ENCODE data around the gene RPLP2. TPM values are rescaled to one million over a fixed set of nuclear protein-coding genes. Genes with fewer than 3 reads are reported as not detected.

The RPLP2 gene
- total and polyA plus RNA-seq, 2 experiments from 2014 or later: 401 to 468 TPM

DNA sequence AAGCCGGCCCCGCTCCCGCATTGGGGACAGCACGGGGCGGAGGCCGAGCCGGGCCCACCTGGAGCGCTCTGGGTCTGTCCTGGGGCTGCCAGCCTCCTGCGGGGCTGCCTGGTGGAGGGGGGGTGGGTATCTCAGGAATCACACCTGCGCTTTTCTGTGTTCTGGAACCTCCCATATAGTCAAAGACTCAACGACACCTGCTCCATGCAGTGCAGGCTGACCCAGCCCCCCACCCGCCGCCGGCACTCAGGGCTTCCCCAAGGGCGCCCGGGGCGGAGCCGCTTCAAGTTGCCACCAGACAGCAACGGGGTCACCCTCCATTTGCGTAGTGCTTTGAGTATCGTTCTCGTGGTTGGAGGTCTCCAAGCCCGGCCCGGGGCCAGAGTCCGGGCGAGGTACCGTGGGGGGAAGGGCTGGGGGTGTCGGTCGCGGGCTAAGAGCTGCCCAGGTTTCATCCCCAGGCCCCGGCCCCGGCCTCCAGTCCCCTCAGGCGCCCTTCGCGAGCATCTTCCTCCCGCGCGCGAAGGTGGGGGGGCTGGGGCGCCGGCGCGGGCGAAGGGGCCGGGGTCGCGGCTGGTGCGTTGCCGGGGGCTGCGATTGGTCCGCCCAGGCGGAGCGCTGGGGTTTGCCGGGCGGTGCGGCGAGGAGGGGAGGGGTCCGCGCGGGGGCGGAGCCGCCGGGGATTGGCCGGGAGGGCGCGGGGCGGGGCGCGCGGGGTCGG, 39.5 kb downstream of the RPLP2 start:
- no peak overlapping the region for H3K27ac ChIP-seq
- H3K36me3 ChIP-seq (replicated peaks; ENCODE audit: insufficient read depth, low read depth): no peaks in the 10 kb centered on the region
- H3K4me1 ChIP-seq (ENCODE audit: insufficient read depth): peaks cover 45% of the 10 kb centered on the region
- H2AFZ ChIP-seq: no peak overlapping the region
- peak overlapping the region; percentile 96 for H3K4me2 ChIP-seq
- DNase-seq (ENCODE audit: low spot score): peak; percentile 58
- peaks cover 18% of the 10 kb centered on the region for H4K20me1 ChIP-seq (ENCODE audit: insufficient read depth, poor library complexity, severe bottlenecking)
- WGBS (ENCODE audit: low lambda C conversion rate, missing lambda C conversion rate): 7% methylated on average over 22 of the region's 71 CpGs
- no peaks in the 10 kb centered on the region for H3K79me2 ChIP-seq
- H3K9me3 ChIP-seq (ENCODE audit: low read depth): no peaks in the 10 kb centered on the region
- TF ChIP-seq, protein P1, sequence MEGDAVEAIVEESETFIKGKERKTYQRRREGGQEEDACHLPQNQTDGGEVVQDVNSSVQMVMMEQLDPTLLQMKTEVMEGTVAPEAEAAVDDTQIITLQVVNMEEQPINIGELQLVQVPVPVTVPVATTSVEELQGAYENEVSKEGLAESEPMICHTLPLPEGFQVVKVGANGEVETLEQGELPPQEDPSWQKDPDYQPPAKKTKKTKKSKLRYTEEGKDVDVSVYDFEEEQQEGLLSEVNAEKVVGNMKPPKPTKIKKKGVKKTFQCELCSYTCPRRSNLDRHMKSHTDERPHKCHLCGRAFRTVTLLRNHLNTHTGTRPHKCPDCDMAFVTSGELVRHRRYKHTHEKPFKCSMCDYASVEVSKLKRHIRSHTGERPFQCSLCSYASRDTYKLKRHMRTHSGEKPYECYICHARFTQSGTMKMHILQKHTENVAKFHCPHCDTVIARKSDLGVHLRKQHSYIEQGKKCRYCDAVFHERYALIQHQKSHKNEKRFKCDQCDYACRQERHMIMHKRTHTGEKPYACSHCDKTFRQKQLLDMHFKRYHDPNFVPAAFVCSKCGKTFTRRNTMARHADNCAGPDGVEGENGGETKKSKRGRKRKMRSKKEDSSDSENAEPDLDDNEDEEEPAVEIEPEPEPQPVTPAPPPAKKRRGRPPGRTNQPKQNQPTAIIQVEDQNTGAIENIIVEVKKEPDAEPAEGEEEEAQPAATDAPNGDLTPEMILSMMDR (IDR thresholded peaks at IDR 0.05; ENCODE audit: poor library complexity): no peak
- no peak for TF ChIP-seq EZH2 (IDR thresholded peaks at IDR 0.05; ENCODE audit: borderline replicate concordance)
- no peak for TF ChIP-seq EZH2phosphoT487 (IDR thresholded peaks at IDR 0.05; ENCODE audit: low read depth, severe bottlenecking, unreplicated experiment)
- H3K4me3 ChIP-seq: peak overlapping the region; percentile 64
- H3K9me2 ChIP-seq (replicated peaks; ENCODE audit: insufficient read depth): no peaks in the 10 kb centered on the region
- peaks cover 4% of the 10 kb centered on the region for H3K27me3 ChIP-seq

DNA sequence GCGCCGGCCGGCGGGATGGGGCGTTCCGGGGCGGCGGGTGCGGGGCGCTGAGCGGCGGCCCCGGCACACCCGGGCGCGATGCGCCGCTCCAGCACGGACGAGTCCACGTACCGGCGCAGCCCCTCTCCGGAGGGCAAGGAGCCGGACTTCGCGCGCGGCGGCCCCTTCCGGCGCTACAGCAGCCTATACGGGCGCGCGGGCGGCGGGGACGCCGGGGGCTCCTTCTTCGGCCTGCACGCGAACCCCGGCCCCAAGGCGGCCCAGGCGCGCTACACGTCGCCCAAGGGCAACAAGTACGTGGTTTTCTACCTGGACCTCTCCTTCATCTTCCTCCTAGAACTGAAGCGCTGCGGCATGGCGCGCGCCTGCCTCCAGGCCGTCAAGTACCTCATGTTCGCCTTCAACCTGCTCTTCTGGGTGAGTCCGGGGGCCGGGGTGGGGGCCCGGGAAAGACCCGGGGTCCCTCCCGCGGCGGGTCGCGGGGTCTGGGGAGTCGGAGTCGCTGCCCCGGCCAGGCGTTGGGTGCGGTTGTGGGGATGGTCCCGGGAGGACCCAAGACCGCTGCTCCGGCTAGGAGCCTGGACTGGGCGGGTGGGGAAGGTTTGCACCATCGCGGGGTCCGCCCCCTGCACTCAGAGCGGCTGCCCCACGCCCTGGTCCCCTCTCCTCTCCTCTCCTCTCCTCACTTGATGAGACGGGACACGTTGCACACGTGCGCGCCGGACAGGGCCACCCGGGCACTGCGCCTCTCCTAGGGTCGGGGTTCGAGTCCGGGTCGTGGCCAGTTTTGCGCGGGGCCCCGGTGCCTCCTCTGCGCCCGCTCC, 40.4 kb downstream of the RPLP2 start:
- H3K9me2 ChIP-seq (replicated peaks; ENCODE audit: insufficient read depth): no peaks in the 10 kb centered on the region
- peaks cover 4% of the 10 kb centered on the region for H3K27me3 ChIP-seq
- peak overlapping the region; percentile 96 for H3K4me2 ChIP-seq
- TF ChIP-seq EZH2 (IDR thresholded peaks at IDR 0.05; ENCODE audit: borderline replicate concordance): no peak
- TF ChIP-seq, protein P1 (IDR thresholded peaks at IDR 0.05; ENCODE audit: poor library complexity): no peak
- TF ChIP-seq EZH2phosphoT487 (IDR thresholded peaks at IDR 0.05; ENCODE audit: low read depth, severe bottlenecking, unreplicated experiment): no peak
- H3K9me3 ChIP-seq (ENCODE audit: low read depth): no peaks in the 10 kb centered on the region
- peaks cover 38% of the 10 kb centered on the region for H3K4me1 ChIP-seq (ENCODE audit: insufficient read depth)
- peak overlapping the region; percentile 33 for H3K4me3 ChIP-seq
- no peak overlapping the region for H3K27ac ChIP-seq
- peaks cover 18% of the 10 kb centered on the region for H4K20me1 ChIP-seq (ENCODE audit: insufficient read depth, poor library complexity, severe bottlenecking)
- DNase-seq (ENCODE audit: low spot score): peak; percentile 47
- WGBS (ENCODE audit: low lambda C conversion rate, missing lambda C conversion rate): 4% methylated on average over 30 of the region's 97 CpGs
- no peaks in the 10 kb centered on the region for H3K79me2 ChIP-seq
- H3K36me3 ChIP-seq (replicated peaks; ENCODE audit: insufficient read depth, low read depth): no peaks in the 10 kb centered on the region
- H2AFZ ChIP-seq: no peak overlapping the region

DNA sequence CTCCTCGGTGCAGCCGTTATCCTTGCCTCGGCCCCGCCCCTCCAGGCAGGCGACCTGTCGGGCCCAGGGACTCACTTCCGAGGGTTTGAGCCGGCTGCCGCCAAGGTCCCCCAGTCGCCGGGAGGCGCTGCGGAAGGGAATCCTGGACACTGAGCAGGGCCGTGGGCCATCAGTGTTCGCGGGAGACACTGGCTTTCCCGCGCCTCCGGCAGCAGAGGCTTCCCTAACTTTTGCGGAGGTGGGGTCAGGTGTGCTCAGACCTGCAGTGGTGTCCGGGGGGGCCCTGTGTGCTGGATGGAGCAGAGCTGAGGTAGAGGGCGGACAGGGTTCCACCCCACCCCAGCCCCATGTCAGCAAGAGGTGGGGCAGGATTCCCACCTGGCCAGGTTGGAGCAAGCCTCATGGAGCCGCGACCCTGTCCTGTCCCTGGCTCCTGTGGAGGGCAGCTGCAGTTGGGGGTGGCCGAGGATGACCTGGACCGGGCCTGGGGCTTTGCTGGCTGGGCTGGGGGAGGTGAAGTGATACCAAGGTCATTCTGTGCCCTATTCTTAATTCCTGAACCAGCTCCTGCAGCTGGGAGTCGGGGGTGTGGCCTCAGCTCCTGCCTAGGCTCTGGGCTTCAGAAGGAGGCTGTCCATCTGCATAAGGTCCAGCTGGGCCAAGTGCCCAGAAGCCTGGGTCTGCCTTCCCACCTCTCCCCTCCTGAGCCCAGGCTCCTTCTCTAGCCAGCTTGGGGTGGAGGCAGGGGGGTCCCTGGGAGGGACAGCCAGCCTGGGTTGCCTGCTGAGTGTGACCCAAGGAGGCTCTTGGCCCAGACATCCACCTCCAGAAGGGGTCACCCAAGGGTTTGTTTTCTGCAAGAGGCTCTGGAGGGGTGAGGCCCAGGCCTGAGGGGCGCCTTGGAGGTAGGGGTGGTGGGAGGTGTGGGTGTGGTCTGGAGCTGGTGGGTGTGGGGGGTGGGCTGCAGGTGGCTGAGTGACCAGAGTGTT, 41.3 kb downstream of the RPLP2 start:
- H3K79me2 ChIP-seq: no peaks in the 10 kb centered on the region
- H3K9me3 ChIP-seq (ENCODE audit: low read depth): no peaks in the 10 kb centered on the region
- peaks cover 18% of the 10 kb centered on the region for H4K20me1 ChIP-seq (ENCODE audit: insufficient read depth, poor library complexity, severe bottlenecking)
- H3K27ac ChIP-seq: no peak overlapping the region
- no peak for TF ChIP-seq EZH2phosphoT487 (IDR thresholded peaks at IDR 0.05; ENCODE audit: low read depth, severe bottlenecking, unreplicated experiment)
- TF ChIP-seq, protein P1 (IDR thresholded peaks at IDR 0.05; ENCODE audit: poor library complexity): peak; percentile 14
- H3K36me3 ChIP-seq (replicated peaks; ENCODE audit: insufficient read depth, low read depth): no peaks in the 10 kb centered on the region
- H2AFZ ChIP-seq: no peak overlapping the region
- 23% methylated on average over 25 of the region's 28 CpGs for WGBS (ENCODE audit: low lambda C conversion rate, missing lambda C conversion rate)
- peak overlapping the region; percentile 96 for H3K4me2 ChIP-seq
- DNase-seq (ENCODE audit: low spot score): no peak
- H3K27me3 ChIP-seq: peaks cover 4% of the 10 kb centered on the region
- no peaks in the 10 kb centered on the region for H3K9me2 ChIP-seq (replicated peaks; ENCODE audit: insufficient read depth)
- no peak overlapping the region for H3K4me3 ChIP-seq
- H3K4me1 ChIP-seq (ENCODE audit: insufficient read depth): peaks cover 29% of the 10 kb centered on the region
